M059J (cell line): Measurements from ENCODE around the gene ATRAID. TPM values are rescaled to one million over a fixed set of nuclear protein-coding genes. Genes with fewer than 3 reads are reported as not detected.
"Not testable (repeated sequence)": the region's sequence is repeated elsewhere in the genome, so short reads cannot be mapped to it uniquely, and the experiment has no call there.

ENCODE experiments used
- DNase-seq: peaks from one replicate; pipeline ENCODE4 v3.0.0-alpha.2; 2012; ENCODE audit warnings: low read depth
- total RNA-seq: library from RNA; depleted of rRNA; stranded (reverse); fragments of >200 nt; shearing (Covaris generic); gene quantifications from 2 replicates; pipeline ENCODE4 v1.2.3, GENCODE V29; 2014; rRNA removed

The ATRAID gene, protein sequence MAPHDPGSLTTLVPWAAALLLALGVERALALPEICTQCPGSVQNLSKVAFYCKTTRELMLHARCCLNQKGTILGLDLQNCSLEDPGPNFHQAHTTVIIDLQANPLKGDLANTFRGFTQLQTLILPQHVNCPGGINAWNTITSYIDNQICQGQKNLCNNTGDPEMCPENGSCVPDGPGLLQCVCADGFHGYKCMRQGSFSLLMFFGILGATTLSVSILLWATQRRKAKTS
- 334 and 404 TPM in 2 replicates for total RNA-seq

DNA sequence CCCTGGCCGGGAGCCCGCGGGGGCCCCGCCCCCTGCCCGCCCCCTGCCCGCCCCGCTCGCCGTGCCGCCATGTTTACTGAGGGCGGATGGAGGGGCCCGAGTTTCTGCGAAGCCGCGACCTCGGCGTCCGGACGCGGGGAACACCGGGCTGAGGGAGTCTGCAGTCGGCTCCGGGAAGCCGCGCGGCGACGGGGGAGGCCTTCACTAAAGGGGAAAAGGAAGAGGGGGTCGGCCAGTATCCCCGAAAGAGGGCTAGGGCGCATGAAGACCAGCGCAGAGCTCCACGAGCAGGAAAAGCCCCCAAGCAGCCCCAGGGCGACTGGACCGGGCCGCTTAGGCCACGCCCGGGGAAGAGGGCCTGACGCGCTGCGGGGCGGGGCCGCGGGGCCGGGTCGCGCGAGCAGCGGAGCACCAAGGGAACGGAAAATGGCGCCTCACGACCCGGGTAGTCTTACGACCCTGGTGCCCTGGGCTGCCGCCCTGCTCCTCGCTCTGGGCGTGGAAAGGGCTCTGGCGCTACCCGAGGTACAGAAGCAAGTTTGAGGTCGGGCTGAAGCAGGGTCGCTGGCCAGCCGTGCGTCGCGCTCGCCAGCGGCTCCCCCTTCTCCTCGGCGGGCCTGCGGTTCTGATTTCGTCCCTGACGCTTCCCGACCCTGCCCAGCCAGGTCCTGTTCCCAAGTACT, at the start of gene ATRAID, which contains the start of gene SLC5A6:
Gene ATRAID (plus strand): TSS at position 99 of the 683 bp plus-strand sequence. CDS start 328 bp downstream, at position 427.
Gene SLC5A6 (minus strand): TSS at position 326 of the 683 bp plus-strand sequence. CDS start 4,618 bp downstream, outside the sequence.
- DNase-seq, result peak; percentile 83

DNA sequence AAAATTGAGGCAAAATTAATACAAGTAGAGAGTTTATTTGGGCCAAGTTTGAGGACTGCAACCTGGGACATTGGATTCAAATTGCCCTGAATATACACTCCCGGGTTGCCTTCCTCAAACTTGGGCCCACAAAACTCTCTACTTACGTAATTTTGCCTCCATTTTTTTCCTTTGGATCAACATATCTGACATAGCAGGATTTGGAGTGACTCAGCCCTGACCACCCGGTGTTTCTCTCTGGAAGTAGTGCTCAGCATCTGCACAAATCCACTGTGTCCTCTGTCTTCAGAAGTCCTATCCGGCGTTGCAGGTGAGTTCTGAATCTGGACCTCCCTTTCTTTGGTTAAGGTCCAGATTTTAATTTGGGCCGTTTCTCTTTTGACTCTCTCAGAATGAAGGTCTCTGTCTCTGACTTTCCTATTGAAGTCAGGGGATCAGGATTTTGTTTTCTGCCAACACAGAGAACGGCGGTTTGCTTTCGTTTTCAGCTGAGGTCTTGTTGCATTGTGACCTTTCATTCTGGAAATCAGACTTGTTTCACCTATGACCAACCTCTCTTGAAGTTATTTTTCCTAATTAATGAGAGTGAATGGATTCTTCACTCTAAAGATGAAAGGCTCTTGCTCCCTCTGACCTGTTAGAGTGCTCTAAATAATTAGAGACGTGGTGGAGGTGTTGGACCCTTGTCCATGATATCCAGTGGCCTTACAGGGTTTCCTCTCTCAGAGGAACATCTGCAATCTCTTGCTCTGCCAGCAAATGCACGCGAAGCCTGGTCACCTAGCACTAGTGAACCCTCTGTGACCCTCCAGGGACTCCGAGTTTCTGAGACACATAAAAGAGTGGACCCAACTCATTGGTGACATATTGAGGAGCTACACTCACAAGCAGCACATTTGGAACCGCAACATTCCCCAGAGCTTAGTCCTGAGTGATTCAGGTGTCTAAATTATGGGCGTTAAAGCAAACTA, 49.4 kb upstream of the ATRAID start:
- peak; percentile 37 for DNase-seq

DNA sequence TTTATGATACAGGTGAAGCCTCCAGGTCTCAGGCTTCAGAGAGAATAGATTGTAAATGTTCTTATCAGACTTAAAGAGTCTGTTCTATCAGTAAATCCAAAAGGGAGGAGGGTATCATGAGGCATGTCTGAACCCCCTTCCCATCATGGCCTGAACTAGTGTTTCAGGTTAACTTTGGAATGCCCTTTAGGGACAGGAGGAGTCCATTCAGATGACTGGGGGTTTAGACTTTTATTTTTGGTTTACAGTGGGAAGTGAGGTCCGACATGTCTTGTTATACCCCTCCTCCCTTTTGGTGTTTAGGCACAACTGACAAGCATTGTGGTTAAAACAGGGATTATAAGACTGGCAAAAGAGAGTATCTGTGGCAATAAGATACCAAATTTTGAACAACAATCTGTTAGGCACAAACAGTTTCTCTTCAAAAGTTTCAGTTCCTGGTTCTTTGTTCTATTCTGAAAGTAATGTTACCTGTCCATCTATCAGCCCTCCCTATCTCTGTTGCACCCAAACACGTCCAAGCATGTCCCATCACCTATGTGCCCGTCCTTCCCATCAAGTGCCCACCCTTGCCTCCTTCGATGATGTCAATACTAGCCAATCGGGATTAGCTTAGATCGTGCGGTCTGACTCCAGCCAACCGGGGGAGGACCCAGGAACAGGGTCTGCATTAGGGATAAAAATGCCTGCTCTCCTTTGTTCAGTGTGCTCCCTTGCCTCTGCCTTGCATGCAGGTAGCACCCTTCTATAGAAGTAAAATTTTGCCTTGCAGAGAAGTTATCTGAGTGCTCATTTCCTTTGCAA, 46.7 kb upstream of the ATRAID start:
- DNase-seq, result no peak

DNA sequence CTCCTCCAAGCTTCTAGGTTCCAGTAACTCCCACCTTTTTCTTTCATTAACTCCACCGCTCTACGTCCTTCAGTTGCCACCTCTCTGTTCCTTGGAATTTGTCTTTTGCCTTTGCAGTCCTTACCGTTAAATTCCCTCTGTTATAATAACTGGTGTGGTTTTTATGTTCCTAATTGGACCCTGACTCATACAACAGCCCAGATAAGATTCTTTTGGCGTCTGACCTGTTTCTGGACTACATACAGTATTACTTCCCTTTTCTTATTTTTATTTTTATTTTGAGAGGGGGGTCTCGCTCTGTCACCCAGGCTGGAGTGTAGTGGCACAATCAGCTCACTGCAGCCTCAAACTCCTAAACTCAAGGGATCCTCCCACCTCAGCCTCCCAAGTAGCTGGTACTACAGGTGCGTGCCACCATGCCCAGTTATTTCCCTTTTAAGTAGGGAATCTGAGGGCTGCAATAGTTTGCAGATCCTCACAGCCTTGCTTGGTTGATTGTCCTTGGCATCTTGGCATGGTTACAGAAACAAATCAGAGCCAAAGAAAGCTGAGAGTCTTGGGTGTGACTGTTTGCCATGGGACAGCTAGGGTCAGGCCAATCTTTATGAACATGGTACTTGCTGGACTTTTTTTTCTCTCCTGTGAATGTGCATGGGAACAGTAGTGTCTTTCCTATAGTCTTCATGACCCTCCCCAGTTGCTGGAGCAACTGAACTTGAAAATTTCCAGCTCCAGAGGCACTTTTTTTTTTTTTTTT, 41.1 kb upstream of the ATRAID start:
- DNase-seq, result peak; percentile 15

DNA sequence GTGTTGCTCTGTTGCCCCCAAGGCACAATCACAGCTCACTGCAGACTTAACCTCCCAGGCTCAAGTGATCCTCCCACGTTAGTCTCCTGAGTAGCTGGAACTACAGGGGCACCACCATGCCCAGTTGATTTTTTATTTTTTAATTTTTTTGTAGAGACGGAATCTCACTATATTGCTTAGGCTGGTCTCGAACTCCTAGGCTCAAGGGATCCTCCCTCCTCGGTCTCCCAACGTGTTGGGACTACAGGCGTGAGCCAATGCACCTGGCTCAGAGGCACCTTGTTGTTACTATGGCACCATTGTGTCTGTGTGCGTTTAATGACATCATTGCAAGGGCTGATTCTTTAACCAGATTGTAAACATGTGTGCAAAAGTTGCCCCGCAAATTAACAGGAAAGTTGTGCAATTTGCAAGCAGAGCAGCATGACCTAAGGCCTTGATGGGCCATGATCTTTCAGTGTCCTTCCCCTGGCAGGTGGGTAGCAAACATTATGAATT, 40.4 kb upstream of the ATRAID start:
- peak; percentile 6 for DNase-seq

DNA sequence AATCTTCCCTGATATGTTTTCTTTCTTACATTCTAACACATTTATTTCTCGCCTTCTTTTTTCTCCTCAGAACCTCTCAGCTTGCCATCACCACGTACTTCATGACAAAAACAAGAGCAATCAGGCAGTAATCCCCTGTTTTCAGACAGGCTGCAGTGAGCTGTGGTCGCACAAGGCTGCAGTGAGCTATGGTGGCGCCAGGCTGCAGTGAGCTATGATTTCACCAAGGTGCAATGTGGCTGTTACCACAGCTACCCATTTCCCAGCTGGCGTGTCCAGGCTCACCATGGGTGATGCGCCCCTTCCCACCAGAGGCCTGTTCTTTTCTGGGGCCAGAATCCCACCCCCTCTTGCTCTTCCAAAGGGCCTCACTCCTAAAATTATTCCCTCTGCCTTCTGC, 37.2 kb upstream of the ATRAID start:
- peak; percentile 7 for DNase-seq

DNA sequence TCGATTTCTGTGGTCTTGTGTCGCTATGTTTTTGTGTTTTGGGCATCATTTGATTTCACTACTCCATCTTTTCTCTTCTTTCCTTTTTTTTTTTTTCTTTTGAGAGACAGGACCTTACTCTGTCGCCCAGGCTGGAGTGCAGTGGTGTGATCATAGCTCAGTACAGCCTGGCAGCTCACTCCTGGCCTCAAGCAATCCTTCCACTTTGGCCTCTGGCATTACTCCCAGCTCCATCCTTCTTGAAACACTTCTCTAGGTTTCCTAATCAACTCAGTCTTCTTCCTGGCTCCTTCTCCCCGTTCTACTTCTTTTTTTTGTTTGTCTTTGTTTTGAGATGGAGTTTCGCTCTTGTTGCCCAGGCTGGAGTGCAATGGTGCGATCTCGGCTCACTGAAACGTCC, 36.5 kb upstream of the ATRAID start:
- DNase-seq, result no peak

DNA sequence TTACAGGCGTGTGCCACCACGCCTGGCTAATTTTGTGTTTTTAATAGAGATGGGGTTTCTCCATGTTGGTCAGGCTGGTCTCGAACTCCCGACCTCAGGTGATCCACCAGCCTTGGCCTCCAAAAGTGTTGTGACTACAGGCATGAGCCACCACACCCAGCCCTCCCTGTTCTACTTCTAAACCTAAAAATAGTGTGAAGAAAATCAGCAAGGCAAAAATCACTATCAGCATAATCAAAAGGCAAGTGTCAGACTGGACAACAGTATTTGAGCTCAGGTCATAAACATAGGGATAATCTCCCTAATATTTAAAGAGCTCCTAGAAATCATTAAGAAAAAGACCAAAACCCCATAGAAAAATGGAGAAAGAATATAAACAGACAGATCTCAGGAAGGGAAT, 36.1 kb upstream of the ATRAID start:
- not testable (repeated sequence) for DNase-seq

DNA sequence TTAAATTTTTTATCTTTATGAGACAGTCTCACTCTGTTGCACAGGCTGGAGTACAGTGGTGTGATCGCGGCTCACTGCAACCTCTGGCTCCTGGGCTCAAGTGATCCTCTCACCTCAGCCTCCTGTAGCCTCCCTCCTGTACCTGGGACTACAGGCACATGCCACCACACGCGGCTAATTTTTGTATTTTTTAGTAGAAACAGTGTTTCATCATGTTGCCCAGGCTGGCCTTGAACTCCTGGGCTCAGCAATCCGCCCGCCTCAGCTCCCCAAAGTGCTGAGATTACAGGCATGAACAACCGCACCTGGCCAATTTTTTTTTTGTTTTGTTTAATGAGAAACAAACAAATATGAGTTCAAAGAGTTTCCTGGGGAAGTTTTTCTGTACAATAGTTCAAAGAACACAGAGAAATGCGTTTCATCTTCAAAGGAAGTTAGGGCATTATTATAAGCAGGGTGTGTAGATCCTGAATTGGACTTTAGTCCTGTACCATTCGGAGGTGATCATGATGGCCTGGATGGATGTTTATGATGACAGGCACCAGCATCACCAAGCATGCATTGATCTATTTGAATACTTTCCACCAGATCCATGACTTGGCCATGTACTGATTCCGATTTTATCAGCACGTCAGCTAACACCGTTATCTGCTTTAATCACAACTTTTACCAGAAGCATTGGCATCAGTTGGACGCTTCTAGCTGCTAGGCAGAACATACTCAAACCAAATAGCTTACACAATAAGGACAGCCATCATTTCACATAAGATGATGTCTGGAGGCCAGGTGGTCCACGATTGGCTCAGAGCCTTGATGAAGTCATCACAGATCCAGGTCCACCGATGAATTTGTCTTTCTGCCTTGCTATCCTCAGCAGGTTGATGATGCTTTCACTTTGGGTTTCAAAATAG, 34.1 kb upstream of the ATRAID start:
- DNase-seq, result no peak

DNA sequence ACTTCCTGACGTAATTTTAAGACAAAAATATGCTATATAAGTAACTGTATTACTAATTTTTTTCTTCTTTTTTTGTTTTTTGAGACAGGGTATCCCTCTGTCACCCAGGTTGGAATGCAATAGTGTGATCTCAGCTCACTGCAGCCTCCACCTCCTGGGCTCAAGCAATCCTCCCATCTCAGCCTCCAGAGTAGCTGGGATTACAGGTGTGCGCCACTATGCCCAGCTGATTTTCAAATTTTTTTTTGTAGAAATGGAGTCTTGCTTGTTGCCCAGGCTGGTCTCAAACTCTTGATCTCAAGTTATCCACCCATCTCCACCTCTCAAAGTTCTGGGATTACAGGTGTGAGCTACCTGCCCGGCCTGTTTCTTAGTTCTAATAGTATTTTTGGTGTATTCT, 33.4 kb upstream of the ATRAID start:
- DNase-seq, result no peak

DNA sequence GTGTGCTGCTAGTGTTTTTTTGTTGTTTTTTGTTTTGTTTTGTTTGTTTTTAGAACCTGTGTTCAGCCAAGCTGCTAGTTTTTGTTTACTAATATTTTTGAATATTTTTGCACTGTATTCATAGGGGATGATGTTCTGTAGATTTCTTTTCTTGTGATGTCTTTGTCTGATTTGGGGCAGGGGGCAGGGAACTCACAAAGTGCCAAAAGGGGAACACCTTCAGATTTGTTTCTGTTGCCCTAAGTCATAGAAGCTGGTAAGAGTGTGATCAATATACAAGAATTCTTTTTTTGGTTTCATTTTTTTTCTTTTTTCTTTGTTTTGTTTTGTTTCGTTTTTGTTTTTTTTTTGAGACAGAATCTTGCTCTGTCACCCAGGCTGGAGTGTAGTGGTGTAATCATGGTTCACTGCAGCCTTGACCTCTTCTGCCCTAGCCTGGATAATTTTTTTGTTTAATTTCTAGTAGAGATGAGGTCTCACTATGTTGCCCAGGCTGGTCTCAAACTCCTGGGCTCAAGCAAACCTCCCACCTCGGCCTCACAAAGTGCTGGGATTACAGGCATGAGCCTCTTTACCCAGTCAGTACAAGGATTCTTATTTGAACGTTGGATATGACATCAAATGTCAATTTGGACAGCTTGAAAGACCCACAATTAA, 32.4 kb upstream of the ATRAID start:
- DNase-seq, result no peak

DNA sequence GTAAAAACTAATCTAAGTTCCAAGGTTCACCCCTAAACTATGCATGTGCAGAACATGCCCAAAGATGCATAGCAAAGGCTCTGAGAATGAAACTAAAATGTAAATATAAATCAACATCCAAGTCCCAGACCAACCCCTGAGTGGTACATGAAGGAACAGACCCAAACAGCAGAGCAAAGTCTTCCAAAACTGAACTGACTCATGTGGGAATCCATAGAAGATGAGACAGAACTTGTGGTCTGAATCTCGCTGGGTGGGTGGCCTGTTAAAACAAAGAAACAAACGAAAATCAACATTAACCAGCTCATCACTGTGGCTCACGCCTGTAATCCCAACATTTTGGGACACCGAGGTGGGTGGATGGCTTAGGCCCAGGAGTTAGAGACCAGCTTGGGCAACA, 29.5 kb upstream of the ATRAID start:
- DNase-seq, result no peak

DNA sequence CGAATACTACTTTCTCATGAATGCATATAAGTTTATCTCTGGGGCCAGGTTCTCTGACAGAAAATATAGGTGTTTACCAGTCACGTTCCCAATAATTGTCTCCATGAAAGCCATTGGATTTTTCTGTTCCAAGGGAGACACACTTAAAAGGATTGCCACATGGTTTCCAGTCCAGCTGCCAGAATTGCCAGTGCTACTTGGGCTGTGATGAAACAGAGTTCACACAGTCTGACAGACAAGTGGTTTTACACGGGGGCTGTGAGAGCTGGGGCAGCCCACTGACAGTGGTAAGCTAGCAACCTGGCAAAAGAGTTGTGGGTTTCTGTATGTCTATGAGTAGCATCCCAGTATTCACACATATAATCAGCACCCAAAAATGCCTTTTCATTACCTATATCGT, 27.7 kb upstream of the ATRAID start:
- DNase-seq, result no peak

DNA sequence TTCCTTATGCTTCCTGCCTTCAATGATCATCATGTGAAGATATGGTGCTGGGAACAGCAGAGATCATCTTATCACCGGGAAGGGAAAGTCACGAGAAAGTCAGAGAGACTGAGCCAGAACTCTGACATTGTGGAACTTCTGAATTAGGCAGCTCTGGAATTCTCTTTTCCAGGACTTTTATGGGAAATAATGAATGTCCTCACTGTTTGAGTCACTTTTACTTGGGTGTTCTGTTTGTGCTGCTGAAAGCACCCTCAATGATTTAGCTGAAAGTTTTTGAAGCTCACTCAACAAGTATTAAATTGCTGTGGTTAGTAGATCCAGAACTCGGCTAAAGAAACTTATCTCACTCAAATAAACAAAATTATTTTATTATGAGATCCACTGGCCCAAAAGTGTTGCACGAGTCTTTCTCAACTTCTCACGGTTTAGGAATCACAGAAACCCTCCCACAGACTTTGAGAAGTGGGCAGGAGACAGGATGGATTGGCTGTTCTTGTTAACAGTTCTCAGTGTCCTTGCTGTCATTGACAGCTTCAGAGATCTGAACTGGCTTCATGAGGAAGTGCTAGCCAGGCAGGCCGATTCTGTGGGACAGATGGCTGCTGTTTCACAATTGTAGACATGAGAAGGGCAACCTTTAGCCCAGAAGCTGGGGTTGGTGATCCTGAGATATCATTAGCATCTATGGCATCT, 26.4 kb upstream of the ATRAID start:
- DNase-seq, result peak; percentile 41

DNA sequence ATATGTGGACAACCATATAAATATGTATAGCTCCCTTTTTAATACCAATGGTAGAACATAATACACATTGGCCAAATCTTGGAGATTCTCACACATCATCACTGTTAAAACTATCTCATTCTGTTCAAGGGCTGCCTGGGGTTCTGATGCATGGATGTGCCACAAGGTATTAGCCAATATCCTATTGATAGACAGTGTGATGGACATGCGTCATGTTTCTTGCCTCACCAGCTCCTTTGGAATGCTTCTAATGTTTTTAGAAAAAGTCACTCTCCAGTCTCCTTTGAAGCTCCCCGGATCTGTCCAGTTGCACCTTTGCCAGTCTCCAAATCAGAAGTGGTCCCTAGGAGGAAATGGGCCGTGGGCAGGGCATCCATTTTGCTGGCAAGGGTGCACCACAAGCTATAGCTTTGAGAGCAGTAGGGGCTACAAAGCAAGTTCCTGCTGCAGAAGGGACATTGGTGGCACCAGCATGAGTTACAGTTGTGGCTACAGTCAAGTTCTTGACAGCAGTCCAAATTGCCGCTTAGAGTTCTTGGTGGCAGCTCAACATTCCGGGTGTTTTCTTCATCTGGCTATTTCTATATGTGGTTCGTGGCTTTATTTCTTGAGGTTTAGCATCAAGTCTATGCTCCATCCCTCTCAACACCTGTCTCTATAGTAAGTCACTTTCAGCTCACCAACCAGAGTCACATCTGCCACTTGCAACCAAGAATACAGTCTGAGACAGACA, 25.1 kb upstream of the ATRAID start:
- DNase-seq, result no peak

DNA sequence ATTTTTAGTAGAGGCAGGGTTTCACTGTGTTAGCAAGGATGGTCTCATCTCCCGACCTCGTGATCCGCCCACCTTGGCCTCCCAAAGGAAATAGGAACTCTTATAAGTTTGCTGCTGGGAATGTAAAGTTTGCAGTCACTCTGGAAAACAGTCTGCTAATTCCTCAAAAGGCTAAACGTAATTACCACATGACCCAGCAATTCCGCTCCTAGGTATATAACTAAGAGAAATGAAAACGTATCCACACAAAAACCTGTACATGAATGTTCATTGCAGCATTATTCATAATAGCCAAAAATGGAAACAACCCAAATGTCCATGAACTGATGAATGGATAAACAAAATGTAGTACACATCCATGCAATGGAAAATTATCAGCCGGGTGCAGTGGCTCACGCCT, 21.9 kb upstream of the ATRAID start:
- no peak for DNase-seq

DNA sequence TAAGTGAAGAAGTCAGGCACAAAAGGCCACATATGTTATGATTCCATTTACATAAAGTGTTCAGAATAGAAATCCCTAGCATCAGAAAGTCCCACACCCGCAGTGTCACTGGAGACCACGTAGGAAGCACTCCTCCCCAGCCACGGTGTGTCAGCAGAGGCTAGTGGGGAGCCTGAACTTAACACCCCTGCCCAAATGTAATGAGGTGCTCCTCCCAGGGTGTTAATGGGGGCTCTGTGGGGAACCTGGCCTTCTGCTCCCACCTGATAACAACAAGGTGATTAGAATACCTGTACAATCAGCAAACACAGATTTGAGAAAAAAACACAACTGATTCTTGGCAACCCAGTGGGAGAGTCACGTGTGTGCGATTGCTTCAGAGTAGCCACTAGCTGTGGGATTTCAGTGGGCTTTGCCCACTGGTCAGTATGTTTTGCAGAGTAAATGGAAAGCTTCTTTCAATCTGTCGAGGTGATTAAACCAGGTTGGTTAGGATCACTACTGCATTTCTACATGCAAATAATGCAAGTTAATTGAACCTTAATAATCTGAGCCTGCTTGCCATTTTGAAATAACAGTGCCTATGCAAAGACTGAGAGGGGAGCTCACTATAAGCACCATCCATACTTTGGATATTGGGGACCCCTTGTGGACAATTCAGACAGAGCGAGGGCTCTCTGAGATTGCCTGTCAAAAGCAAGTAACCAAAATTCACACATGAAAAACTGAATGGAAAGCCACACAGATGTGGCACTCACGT, 20.6 kb upstream of the ATRAID start:
- DNase-seq, result peak; percentile 60
